GM23338 (cell line): ENCODE data around the gene SLC24A4. TPM values are rescaled to one million over a fixed set of nuclear protein-coding genes. Genes with fewer than 3 reads are reported as not detected.

ENCODE experiments used
- ATAC-seq: fragments of 200-7000 bp; cut with Tn5 transposase; 3 replicates; pipeline ENCODE4 v1.9.1; 2020
- DNase-seq: peaks from one replicate; pipeline ENCODE4 v3.0.0-alpha.2; 2015; ENCODE audit warnings: low spot score
- H2AFZ ChIP-seq: fragments of 200-600 bp; sonication (generic); 2 replicates; pipeline ENCODE4 v1.8.0; 2016; ENCODE audit warnings: antibody characterized with exemption, mild to moderate bottlenecking, moderate library complexity
- H3F3A ChIP-seq: fragments of 200-600 bp; sonication (generic); replicated peaks from 2 replicates; pipeline ENCODE4 v1.8.0; 2017; ENCODE audit warnings: antibody characterized with exemption, mixed run types, low read depth
- H3K27ac ChIP-seq: fragments of 200-600 bp; sonication (generic); 2 replicates; pipeline ENCODE4 v1.6.1; 2016; ENCODE audit warnings: low read depth
- H3K27me3 ChIP-seq: fragments of 200-600 bp; sonication (generic); 2 replicates; pipeline ENCODE4 v1.8.0; 2016; ENCODE audit warnings: mild to moderate bottlenecking, mixed run types, moderate library complexity; ENCODE audit not compliant: insufficient read depth
- H3K36me3 ChIP-seq: fragments of 200-600 bp; sonication (generic); 2 replicates; pipeline ENCODE4 v1.8.0; 2016; ENCODE audit warnings: mild to moderate bottlenecking; ENCODE audit not compliant: insufficient read depth
- H3K4me1 ChIP-seq: fragments of 200-600 bp; sonication (generic); 2 replicates; pipeline ENCODE4 v1.8.0; 2016; ENCODE audit warnings: mild to moderate bottlenecking, moderate library complexity; ENCODE audit not compliant: insufficient read depth
- H3K4me2 ChIP-seq: fragments of 200-600 bp; sonication (generic); 2 replicates; pipeline ENCODE4 v1.7.1; 2017; ENCODE audit warnings: mixed run types
- H3K4me3 ChIP-seq: fragments of 200-600 bp; sonication (generic); 2 replicates; pipeline ENCODE4 v1.6.1; 2016; ENCODE audit warnings: mixed run types
- H3K79me2 ChIP-seq: fragments of 200-600 bp; sonication (generic); replicated peaks from 2 replicates; pipeline ENCODE4 v1.8.0; 2017; ENCODE audit warnings: mild to moderate bottlenecking; ENCODE audit not compliant: insufficient read depth
- H3K9me2 ChIP-seq: fragments of 200-600 bp; sonication (generic); 2 replicates; pipeline ENCODE4 v1.8.0; 2017; ENCODE audit not compliant: insufficient read depth
- H4K20me1 ChIP-seq: fragments of 200-600 bp; sonication (generic); replicated peaks from 2 replicates; pipeline ENCODE4 v1.8.0; 2017; ENCODE audit warnings: mild to moderate bottlenecking; ENCODE audit not compliant: insufficient read depth
- H3K27ac Mint-ChIP-seq: 2 replicates; pipeline ENCODE4 v1.8.0; 2020; ENCODE audit warnings: inconsistent platforms, mild to moderate bottlenecking, moderate library complexity, mixed read lengths
- H3K27me3 Mint-ChIP-seq: 3 replicates; pipeline ENCODE4 v1.8.0; 2022; ENCODE audit warnings: low read depth, mild to moderate bottlenecking, moderate library complexity, mixed read lengths, inconsistent platforms; ENCODE audit not compliant: insufficient read depth, poor library complexity
- H3K36me3 Mint-ChIP-seq: 3 replicates; pipeline ENCODE4 v1.8.0; 2021; ENCODE audit warnings: low read depth, mild to moderate bottlenecking, inconsistent platforms, moderate library complexity, mixed read lengths
- H3K4me1 Mint-ChIP-seq: 3 replicates; pipeline ENCODE4 v1.8.0; 2020; ENCODE audit warnings: mild to moderate bottlenecking, inconsistent platforms, mixed read lengths
- H3K4me3 Mint-ChIP-seq: 3 replicates; pipeline ENCODE4 v1.8.0; 2021; ENCODE audit warnings: moderate library complexity, mild to moderate bottlenecking, inconsistent platforms, mixed read lengths
- H3K9me3 Mint-ChIP-seq: 3 replicates; pipeline ENCODE4 v1.8.0; 2020; ENCODE audit warnings: moderate library complexity, mild to moderate bottlenecking, inconsistent platforms, mixed read lengths
- CREB1 ChIP-seq: fragments of 250-450 bp; sonication (Bioruptor Pico); IDR thresholded peaks from 2 replicates; pipeline ENCODE4 v1.5.0; 2020; ENCODE audit warnings: low read depth, mild to moderate bottlenecking, moderate library complexity
- ETS1 ChIP-seq: IDR thresholded peaks from 2 replicates; pipeline ENCODE4 v1.6.1; 2016; ENCODE audit warnings: antibody characterized with exemption
- EZH2 ChIP-seq: fragments of 200-600 bp; sonication (generic); IDR thresholded peaks from one replicate; pipeline ENCODE4 v1.8.0; 2017; ENCODE audit warnings: antibody characterized with exemption, mild to moderate bottlenecking, low read depth; ENCODE audit not compliant: unreplicated experiment
- EZH2phosphoT487 ChIP-seq: fragments of 200-600 bp; sonication (generic); IDR thresholded peaks from one replicate; pipeline ENCODE4 v1.8.1; 2018; ENCODE audit warnings: antibody characterized with exemption; ENCODE audit not compliant: unreplicated experiment
- JUNB ChIP-seq: IDR thresholded peaks from one replicate; pipeline ENCODE4 v1.6.1; 2016; ENCODE audit warnings: antibody characterized with exemption; ENCODE audit not compliant: unreplicated experiment
- NANOG ChIP-seq: IDR thresholded peaks from 2 replicates; pipeline ENCODE4 v1.6.1; 2016; ENCODE audit warnings: antibody characterized with exemption, borderline replicate concordance
- POLR2AphosphoS5 ChIP-seq: IDR thresholded peaks from 2 replicates; pipeline ENCODE4 v1.6.1; 2016; ENCODE audit warnings: antibody characterized with exemption, low read depth
- ZNF114 ChIP-seq: fragments of 250-450 bp; sonication (Bioruptor Pico); IDR thresholded peaks from 2 replicates; pipeline ENCODE4 v1.5.0; 2020; ENCODE audit warnings: mild to moderate bottlenecking, moderate library complexity
- ZNF331 ChIP-seq: fragments of 250-450 bp; sonication (Bioruptor Pico); IDR thresholded peaks from 2 replicates; pipeline ENCODE4 v1.5.0; 2020; ENCODE audit warnings: low read depth, mild to moderate bottlenecking, moderate library complexity
- polyA plus RNA-seq: library from polyadenylated mRNA; unstranded; fragments of >200 nt; fragmentation: Nextera tagmentation; extraction: Ambion mirVana; gene quantifications from 2 replicates; pipeline ENCODE4 v1.2.1, GENCODE V29; 2016
- total RNA-seq: library from RNA; depleted of rRNA; stranded (reverse); fragments of >200 nt; shearing (Covaris generic); gene quantifications from 2 replicates; pipeline ENCODE4 v1.2.3, GENCODE V29; 2014
- TF ChIP-seq, protein P1 (sequence below): IDR thresholded peaks from one replicate; pipeline ENCODE4 v1.6.1; 2018; ENCODE audit warnings: antibody characterized with exemption; ENCODE audit not compliant: unreplicated experiment
- TF ChIP-seq, protein P2 (sequence below), 2 experiments: fragments of 200-600 bp in 1 of 2; sonication (generic) in 1 of 2; conservative IDR thresholded peaks; 2 replicates each; pipeline versions ENCODE4 v1.5.1 to v1.6.1; 2016 to 2017; ENCODE audit warnings: antibody characterized with exemption in 2 of 2, low read depth in 2 of 2, mild to moderate bottlenecking in 2 of 2, moderate library complexity in 1 of 2

The SLC24A4 gene
- total and polyA plus RNA-seq, 2 experiments from 2014 or later: 0.06 to 0.38 TPM

- TF ChIP-seq EZH2phosphoT487 (no peak), NANOG (no peak)
Observed at GRCh38 chr14:92437729-92438285, 114.8 kb downstream of the SLC24A4 start (continued).

DNA sequence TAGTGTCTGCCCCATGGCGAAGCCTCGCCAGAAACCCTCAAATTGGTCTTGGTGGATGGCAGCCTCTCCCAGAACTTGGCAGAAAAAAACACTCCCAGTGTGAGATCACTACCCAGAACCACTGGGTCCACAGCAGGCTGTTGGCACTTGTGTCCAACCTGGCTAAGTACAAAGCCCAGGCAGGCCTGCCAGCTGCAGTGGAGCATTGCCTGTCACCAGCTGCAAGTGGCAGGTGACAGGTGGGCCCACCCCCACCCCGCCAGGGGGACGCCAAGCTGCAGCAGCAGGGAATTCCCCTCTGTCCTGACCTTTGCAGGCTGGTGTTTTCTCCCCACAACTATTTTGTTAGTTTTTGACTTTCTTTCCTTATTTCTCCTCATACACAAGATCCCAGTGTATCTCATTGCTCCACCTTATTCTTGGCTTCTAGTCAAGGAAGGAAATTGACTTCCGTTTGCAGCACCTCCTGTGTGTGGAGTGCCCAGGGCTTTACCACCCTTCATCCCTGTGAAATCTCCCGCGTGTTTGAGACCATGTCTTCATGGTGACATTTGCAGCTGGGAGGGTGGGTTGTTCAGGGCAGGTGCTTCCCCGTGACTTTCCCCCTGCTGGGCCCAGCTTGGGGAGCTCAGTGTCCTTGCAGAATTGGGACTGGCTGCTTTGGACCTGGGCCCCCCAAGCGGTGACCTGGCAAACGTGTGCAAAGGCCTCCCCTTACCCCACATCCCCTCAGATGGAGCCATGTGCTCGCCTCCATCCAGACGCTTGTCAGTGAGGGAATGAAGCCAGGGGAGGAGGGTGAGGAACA is 116.8 kb downstream of the SLC24A4 start:
- H3K36me3 ChIP-seq: no peaks in the 10 kb centered on the region
- ATAC-seq: no peak
- TF ChIP-seq EZH2phosphoT487 (no peak), ETS1 (no peak), ZNF331 (no peak), NANOG (no peak), JUNB (no peak), CREB1 (CRISPR knock-in tag) (no peak), EZH2 (no peak), ZNF114 (CRISPR knock-in tag) (no peak), POLR2AphosphoS5 (no peak)
- TF ChIP-seq, protein P1, sequence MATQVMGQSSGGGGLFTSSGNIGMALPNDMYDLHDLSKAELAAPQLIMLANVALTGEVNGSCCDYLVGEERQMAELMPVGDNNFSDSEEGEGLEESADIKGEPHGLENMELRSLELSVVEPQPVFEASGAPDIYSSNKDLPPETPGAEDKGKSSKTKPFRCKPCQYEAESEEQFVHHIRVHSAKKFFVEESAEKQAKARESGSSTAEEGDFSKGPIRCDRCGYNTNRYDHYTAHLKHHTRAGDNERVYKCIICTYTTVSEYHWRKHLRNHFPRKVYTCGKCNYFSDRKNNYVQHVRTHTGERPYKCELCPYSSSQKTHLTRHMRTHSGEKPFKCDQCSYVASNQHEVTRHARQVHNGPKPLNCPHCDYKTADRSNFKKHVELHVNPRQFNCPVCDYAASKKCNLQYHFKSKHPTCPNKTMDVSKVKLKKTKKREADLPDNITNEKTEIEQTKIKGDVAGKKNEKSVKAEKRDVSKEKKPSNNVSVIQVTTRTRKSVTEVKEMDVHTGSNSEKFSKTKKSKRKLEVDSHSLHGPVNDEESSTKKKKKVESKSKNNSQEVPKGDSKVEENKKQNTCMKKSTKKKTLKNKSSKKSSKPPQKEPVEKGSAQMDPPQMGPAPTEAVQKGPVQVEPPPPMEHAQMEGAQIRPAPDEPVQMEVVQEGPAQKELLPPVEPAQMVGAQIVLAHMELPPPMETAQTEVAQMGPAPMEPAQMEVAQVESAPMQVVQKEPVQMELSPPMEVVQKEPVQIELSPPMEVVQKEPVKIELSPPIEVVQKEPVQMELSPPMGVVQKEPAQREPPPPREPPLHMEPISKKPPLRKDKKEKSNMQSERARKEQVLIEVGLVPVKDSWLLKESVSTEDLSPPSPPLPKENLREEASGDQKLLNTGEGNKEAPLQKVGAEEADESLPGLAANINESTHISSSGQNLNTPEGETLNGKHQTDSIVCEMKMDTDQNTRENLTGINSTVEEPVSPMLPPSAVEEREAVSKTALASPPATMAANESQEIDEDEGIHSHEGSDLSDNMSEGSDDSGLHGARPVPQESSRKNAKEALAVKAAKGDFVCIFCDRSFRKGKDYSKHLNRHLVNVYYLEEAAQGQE: no peak
- TF ChIP-seq, protein P2, sequence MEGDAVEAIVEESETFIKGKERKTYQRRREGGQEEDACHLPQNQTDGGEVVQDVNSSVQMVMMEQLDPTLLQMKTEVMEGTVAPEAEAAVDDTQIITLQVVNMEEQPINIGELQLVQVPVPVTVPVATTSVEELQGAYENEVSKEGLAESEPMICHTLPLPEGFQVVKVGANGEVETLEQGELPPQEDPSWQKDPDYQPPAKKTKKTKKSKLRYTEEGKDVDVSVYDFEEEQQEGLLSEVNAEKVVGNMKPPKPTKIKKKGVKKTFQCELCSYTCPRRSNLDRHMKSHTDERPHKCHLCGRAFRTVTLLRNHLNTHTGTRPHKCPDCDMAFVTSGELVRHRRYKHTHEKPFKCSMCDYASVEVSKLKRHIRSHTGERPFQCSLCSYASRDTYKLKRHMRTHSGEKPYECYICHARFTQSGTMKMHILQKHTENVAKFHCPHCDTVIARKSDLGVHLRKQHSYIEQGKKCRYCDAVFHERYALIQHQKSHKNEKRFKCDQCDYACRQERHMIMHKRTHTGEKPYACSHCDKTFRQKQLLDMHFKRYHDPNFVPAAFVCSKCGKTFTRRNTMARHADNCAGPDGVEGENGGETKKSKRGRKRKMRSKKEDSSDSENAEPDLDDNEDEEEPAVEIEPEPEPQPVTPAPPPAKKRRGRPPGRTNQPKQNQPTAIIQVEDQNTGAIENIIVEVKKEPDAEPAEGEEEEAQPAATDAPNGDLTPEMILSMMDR (conservative IDR thresholded peaks at IDR 0.05; ENCODE audit: low read depth in 2 of 2): no peak

More for the DNA sequence above, 116.8 kb downstream of the SLC24A4 start:
- Histone ChIP-seq H3K79me2 (no peaks in the 10 kb centered on the region), H3K9me2 (no peaks in the 10 kb centered on the region), H3K4me1 (no peaks in the 10 kb centered on the region), H3K27ac (no peak overlapping the region), H3F3A (no peaks in the 10 kb centered on the region), H3K4me2 (no peak overlapping the region), H3K4me3 (no peak overlapping the region), H2AFZ (no peak overlapping the region), H4K20me1 (no peaks in the 10 kb centered on the region), H3K27me3 (no peaks in the 10 kb centered on the region)
- Mint-ChIP-seq H3K27me3 (peaks cover 8% of the 10 kb centered on the region), H3K4me3 (no peak overlapping the region), H3K36me3 (no peaks in the 10 kb centered on the region), H3K9me3 (no peaks in the 10 kb centered on the region), H3K27ac (no peak overlapping the region), H3K4me1 (no peaks in the 10 kb centered on the region)
- DNase-seq: no peak
